ENCODE results near the gene MLLT1. TPM values are rescaled to one million over a fixed set of nuclear protein-coding genes. Genes with fewer than 3 reads are reported as not detected.

The MLLT1 gene, protein sequence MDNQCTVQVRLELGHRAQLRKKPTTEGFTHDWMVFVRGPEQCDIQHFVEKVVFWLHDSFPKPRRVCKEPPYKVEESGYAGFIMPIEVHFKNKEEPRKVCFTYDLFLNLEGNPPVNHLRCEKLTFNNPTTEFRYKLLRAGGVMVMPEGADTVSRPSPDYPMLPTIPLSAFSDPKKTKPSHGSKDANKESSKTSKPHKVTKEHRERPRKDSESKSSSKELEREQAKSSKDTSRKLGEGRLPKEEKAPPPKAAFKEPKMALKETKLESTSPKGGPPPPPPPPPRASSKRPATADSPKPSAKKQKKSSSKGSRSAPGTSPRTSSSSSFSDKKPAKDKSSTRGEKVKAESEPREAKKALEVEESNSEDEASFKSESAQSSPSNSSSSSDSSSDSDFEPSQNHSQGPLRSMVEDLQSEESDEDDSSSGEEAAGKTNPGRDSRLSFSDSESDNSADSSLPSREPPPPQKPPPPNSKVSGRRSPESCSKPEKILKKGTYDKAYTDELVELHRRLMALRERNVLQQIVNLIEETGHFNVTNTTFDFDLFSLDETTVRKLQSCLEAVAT
- total RNA-seq: 65.8 and 68.8 TPM in 2 replicates
- long read RNA-seq, partial matches to known transcripts: 0 of 8 reads
- long read RNA-seq, other reads (novel, unspliced or antisense): 8 of 8 reads

DNA sequence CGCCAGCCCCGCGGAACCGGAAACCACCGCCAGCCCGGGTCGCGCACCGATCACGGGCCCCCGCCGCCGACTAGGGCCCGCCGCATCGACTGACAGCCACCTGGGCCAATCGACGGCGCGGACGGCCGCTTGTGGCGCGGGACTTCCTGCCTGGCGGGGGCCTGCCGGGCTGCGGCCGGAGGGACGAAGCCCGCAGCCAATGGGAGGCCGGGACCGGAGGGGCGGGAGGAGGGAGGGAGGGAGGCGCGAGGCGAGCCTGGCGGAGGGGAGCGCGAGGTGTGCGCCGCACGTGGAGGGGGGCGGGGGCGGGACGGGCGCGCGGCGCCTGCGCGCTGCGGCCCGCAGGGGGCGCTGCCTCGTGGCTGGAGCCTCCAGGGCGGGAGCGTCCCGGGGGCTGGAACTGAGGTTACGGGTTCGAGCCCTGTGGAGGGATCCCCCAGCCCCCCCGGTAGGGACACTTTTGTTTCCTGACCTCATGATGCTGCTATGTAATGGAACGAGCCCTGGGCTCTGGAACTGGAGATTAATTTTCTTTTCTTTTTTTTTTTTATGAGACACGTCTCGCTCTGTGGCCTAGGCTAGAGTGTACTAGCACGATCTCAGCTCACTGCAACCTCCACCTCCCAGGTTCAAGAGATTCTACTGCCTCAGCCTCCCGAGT is at the start of gene MLLT1:
Gene MLLT1 (minus strand): TSS at position 45 of the 661 bp plus-strand sequence. CDS start 191 bp downstream, outside the sequence.
- TF ChIP-seq, protein P1, sequence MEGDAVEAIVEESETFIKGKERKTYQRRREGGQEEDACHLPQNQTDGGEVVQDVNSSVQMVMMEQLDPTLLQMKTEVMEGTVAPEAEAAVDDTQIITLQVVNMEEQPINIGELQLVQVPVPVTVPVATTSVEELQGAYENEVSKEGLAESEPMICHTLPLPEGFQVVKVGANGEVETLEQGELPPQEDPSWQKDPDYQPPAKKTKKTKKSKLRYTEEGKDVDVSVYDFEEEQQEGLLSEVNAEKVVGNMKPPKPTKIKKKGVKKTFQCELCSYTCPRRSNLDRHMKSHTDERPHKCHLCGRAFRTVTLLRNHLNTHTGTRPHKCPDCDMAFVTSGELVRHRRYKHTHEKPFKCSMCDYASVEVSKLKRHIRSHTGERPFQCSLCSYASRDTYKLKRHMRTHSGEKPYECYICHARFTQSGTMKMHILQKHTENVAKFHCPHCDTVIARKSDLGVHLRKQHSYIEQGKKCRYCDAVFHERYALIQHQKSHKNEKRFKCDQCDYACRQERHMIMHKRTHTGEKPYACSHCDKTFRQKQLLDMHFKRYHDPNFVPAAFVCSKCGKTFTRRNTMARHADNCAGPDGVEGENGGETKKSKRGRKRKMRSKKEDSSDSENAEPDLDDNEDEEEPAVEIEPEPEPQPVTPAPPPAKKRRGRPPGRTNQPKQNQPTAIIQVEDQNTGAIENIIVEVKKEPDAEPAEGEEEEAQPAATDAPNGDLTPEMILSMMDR (IDR thresholded peaks at IDR 0.05): peak; percentile 93
- Mint-ChIP-seq H3K4me1 (ENCODE audit: unreplicated experiment) (peaks cover 34% of the 10 kb centered on the region), H3K4me3 (ENCODE audit: unreplicated experiment) (peak within 1 kb of the TSS; percentile 95), H3K27ac (ENCODE audit: unreplicated experiment) (peak within 1 kb of the TSS; percentile 93), H3K27me3 (ENCODE audit: unreplicated experiment) (peaks cover 2% of the 10 kb centered on the region), H3K36me3 (ENCODE audit: unreplicated experiment) (no peaks in the 10 kb centered on the region), H3K9me3 (ENCODE audit: unreplicated experiment) (no peaks in the 10 kb centered on the region)
- DNase-seq (ENCODE audit: extremely low spot score, unreplicated experiment): peak; percentile 99

DNA sequence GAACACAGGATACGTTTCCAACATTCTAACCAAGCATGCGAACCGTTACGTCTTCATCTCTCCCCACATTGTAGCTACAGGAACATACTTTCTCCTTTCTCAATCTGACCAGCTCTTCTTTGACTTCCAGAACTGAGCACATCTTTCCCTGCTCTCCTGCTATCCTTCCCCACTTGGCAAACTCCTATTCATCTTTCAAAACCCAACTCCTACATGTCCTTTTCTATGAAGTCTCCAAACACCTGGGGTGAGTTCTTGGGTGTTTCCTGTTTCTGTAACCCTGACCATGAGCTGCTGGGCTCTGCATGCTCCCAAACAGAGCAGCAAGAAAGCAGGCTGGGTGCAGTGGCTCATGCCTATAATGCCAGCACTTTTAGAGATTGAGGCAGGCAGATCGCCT is 47.0 kb upstream of the MLLT1 start:
- Mint-ChIP-seq H3K4me1 (ENCODE audit: unreplicated experiment) (no peaks in the 10 kb centered on the region), H3K4me3 (ENCODE audit: unreplicated experiment) (no peak overlapping the region), H3K9me3 (ENCODE audit: unreplicated experiment) (no peaks in the 10 kb centered on the region), H3K27me3 (ENCODE audit: unreplicated experiment) (peaks cover 17% of the 10 kb centered on the region), H3K27ac (ENCODE audit: unreplicated experiment) (no peak overlapping the region), H3K36me3 (ENCODE audit: unreplicated experiment) (no peaks in the 10 kb centered on the region)
- DNase-seq (ENCODE audit: extremely low spot score, unreplicated experiment): no peak
- TF ChIP-seq, protein P1 (IDR thresholded peaks at IDR 0.05): no peak

DNA sequence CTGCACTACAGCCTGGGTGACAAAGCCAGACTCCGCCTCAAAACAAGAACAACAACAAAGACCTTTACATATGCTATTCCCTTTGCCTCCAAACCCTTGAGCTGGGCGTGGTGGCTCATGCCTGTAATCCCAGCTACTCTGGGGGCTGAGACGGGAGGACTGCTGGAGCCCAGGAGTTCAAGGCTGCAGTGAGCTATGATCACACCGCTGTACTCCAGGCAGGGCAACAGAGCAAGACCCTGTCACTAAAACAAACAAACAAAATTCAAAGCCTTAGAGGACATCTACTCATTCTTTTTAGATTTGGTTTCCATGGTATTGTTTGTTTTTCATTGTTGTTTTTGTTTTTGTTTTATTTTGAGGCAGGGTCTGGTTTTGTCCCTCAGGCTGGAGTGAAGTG is 45.8 kb upstream of the MLLT1 start:
- Mint-ChIP-seq H3K4me1 (ENCODE audit: unreplicated experiment) (no peaks in the 10 kb centered on the region), H3K36me3 (ENCODE audit: unreplicated experiment) (no peaks in the 10 kb centered on the region), H3K9me3 (ENCODE audit: unreplicated experiment) (no peaks in the 10 kb centered on the region), H3K4me3 (ENCODE audit: unreplicated experiment) (no peak overlapping the region), H3K27me3 (ENCODE audit: unreplicated experiment) (peaks cover 17% of the 10 kb centered on the region), H3K27ac (ENCODE audit: unreplicated experiment) (no peak overlapping the region)
- TF ChIP-seq, protein P1 (IDR thresholded peaks at IDR 0.05): no peak
- DNase-seq (ENCODE audit: extremely low spot score, unreplicated experiment): no peak

DNA sequence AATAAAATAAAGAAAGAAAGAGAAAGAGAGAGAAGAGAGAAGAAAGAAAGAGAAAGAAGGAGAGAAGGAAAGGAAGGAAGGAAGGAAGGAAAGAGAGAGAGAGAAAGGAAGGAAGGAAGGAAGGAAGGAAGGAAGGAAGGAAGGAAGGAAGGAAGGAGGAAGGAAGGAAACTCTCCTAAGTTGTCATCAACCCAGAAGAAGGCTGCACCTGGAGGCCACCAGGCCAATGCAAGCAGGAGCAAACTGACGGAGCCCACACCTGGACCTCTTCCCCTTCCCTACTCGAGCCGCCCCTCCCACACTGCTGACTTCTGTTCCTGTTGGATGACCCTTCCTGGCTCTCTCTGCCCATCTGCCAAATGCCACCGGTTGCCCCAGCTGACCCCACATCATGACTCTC is 45.0 kb upstream of the MLLT1 start:
- H3K4me3 Mint-ChIP-seq (ENCODE audit: unreplicated experiment): no peak overlapping the region
- no peaks in the 10 kb centered on the region for H3K4me1 Mint-ChIP-seq (ENCODE audit: unreplicated experiment)
- peaks cover 17% of the 10 kb centered on the region for H3K27me3 Mint-ChIP-seq (ENCODE audit: unreplicated experiment)
- DNase-seq (ENCODE audit: extremely low spot score, unreplicated experiment): no peak
- no peaks in the 10 kb centered on the region for H3K9me3 Mint-ChIP-seq (ENCODE audit: unreplicated experiment)
- no peaks in the 10 kb centered on the region for H3K36me3 Mint-ChIP-seq (ENCODE audit: unreplicated experiment)
- TF ChIP-seq, protein P1 (IDR thresholded peaks at IDR 0.05): no peak
- H3K27ac Mint-ChIP-seq (ENCODE audit: unreplicated experiment): no peak overlapping the region

DNA sequence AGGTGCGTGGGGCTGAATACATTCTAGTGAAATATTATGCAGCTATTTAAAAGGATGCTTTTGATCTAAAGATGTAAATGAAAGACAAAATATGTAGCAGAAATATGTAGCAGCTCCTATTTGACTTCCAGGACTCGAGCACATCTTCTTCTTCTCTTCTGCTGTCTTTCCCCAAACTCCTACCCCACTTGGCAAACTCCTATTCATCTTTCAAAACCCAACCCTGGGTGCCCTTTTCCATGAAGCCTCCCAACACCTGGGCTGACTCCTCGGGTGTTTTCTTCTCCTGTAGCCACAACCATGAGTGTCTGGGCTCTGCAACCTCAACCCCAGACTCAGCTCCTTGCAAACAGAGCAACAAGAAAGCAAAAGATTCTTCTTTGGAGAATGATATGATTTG is 42.5 kb upstream of the MLLT1 start:
- Mint-ChIP-seq H3K27me3 (ENCODE audit: unreplicated experiment) (peaks cover 18% of the 10 kb centered on the region), H3K36me3 (ENCODE audit: unreplicated experiment) (no peaks in the 10 kb centered on the region), H3K27ac (ENCODE audit: unreplicated experiment) (no peak overlapping the region), H3K9me3 (ENCODE audit: unreplicated experiment) (no peaks in the 10 kb centered on the region), H3K4me3 (ENCODE audit: unreplicated experiment) (no peak overlapping the region), H3K4me1 (ENCODE audit: unreplicated experiment) (no peaks in the 10 kb centered on the region)
- DNase-seq (ENCODE audit: extremely low spot score, unreplicated experiment): no peak
- TF ChIP-seq, protein P1 (IDR thresholded peaks at IDR 0.05): no peak

Data from osteocyte (in vitro differentiated cells).